ENCODE measurements around the gene ABHD12B. TPM values are rescaled to one million over a fixed set of nuclear protein-coding genes. Genes with fewer than 3 reads are reported as not detected.

ABHD12B gene
- total and polyA plus RNA-seq, 2 of the 13 experiments (the other 11 are each of a cell fraction or from before 2014, with no cell fraction given): not detected

DNA sequence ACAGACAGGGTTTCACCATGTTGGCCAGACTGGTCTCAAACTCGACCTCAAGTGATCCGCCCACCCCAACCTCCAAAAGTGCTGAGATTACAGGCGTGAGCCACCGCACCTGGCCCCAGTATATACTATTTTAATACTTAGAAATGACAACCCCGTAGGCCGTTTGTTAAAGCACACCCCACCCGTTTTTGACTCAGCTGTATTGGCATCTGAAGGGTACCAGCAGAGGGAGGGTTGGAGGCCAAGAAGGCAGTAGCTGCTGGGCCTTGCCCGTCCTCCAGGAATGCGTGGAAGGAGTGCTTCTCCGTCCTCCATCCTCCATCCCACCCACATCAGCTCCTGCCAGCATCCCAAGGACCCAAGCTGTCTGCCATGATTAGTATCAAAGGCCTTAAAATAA, 34.6 kb upstream of the ABHD12B start:
- POLR2A ChIA-PET: no interaction called here
- Histone ChIP-seq H3K27me3 (ENCODE audit: control insufficient read depth in 1 of 2, insufficient read depth in 2 of 2, low read length in 2 of 2) (0 out of 5 replicates have a peak, but pooled peaks cover 0 to 8% of the 10 kb centered on the region in 2 experiments), H3K4me2 (ENCODE audit: low read depth, low read length) (no peak overlapping the region), H3K79me2 (ENCODE audit: insufficient read depth, low read length) (no peaks in the 10 kb centered on the region), H3K4me1 (ENCODE audit: insufficient read depth, low read length) (peaks cover 76% of the 10 kb centered on the region), H4K20me1 (ENCODE audit: insufficient read depth, low read length) (no peaks in the 10 kb centered on the region), H3K27ac (ENCODE audit: extremely low read length, insufficient read depth, low read length) (no peak overlapping the region), H2AFZ (ENCODE audit: low read length) (no peak overlapping the region), H3K36me3 (replicated peaks in 1 of 2; ENCODE audit: control insufficient read depth in 1 of 2, insufficient read depth in 2 of 2, low read length in 2 of 2) (no peaks in the 10 kb centered on the region), H3K9me3 (ENCODE audit: low read length) (no peaks in the 10 kb centered on the region), H3K4me3 (replicated peaks in 1 of 3; ENCODE audit: insufficient read depth in 1 of 3, low read depth in 2 of 3, low read length in 3 of 3) (no peak overlapping the region), H3K9ac (ENCODE audit: insufficient read depth, low read depth, low read length) (no peak overlapping the region)
- no peak for DNase-seq (ENCODE audit: low spot score)
- ATAC-seq: no peak
- intact Hi-C loops (cut with micrococcal nuclease; ENCODE audit: unreplicated experiment) (no loop called here), in situ Hi-C loops (cut with HindIII; ENCODE audit: extremely low pct_ligation_motif_present, low pct_unique_long_range_greater_than_20kb) (no loop called here)
- TF ChIP-seq ZNF672 (CRISPR knock-in tag; IDR thresholded peaks at IDR 0.05): no peak
- TF ChIP-seq, protein P1, sequence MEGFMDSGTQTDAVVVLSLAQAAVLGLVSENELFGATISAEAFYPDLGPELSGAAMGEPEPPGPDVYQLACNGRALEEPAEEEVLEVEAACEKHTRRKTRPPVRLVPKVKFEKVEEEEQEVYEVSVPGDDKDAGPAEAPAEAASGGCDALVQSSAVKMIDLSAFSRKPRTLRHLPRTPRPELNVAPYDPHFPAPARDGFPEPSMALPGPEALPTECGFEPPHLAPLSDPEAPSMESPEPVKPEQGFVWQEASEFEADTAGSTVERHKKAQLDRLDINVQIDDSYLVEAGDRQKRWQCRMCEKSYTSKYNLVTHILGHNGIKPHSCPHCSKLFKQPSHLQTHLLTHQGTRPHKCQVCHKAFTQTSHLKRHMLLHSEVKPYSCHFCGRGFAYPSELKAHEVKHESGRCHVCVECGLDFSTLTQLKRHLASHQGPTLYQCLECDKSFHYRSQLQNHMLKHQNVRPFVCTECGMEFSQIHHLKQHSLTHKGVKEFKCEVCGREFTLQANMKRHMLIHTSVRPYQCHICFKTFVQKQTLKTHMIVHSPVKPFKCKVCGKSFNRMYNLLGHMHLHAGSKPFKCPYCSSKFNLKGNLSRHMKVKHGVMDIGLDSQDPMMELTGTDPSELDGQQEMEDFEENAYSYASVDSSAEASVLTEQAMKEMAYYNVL (CRISPR knock-in tag; IDR thresholded peaks at IDR 0.05; ENCODE audit: borderline replicate concordance): no peak
- CTCF ChIA-PET (ENCODE audit: low intra/inter-chr PET ratio, low total read pairs): no interaction called here
- FAIRE-seq: no peak
- no TSS peak for BruUV-seq (replicated peaks)
- WGBS (ENCODE audit: low lambda C conversion rate): 60% methylated on average over 10 of the region's 10 CpGs

DNA sequence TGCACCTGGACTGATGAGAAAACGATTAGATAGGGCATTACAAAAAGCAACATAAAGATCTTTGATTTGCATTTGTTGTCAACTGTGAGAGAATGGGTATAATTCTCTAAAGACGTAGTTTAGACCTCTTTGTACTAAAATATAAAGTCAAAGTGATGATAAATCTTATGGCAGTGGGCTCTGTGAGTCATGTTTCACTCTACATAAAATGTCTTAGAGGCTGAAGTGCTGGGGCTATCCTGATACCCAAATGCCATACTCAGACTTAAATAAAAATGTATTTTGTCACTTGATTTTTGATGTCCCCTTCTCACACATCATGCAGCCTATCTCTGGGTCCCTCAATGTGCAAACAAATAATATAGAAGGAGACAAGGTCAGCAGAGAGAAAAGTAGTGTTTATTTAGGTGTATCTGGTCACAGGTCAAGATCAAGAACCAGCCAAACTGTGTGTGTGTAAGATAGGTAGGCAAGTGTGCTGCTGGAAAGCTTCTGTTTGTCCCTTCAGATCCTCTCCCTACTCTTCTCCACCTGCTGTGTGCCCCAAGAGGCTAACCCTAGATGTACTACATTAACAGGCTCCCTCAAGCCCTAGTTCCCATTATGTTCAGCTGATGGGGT, 33.9 kb upstream of the ABHD12B start:
- CTCF ChIA-PET (ENCODE audit: low intra/inter-chr PET ratio, low total read pairs): no interaction called here
- in situ Hi-C loops (cut with HindIII; ENCODE audit: extremely low pct_ligation_motif_present, low pct_unique_long_range_greater_than_20kb): no loop called here
- BruUV-seq (replicated peaks): no TSS peak

More for the DNA sequence above, 33.9 kb upstream of the ABHD12B start:
- H3K27me3 ChIP-seq (ENCODE audit: control insufficient read depth in 1 of 2, insufficient read depth in 2 of 2, low read length in 2 of 2): 0 out of 5 replicates have a peak, but pooled peaks cover 0 to under 1% of the 10 kb centered on the region in 2 experiments
- FAIRE-seq (no peak), DNase-seq (ENCODE audit: low spot score) (no peak), ATAC-seq (no peak)
- WGBS (ENCODE audit: low lambda C conversion rate): 47% methylated on average over 2 of the region's 2 CpGs
- no peak overlapping the region for H3K27ac ChIP-seq (ENCODE audit: extremely low read length, insufficient read depth, low read length)
- H4K20me1 ChIP-seq (ENCODE audit: insufficient read depth, low read length): no peaks in the 10 kb centered on the region
- H3K79me2 ChIP-seq (ENCODE audit: insufficient read depth, low read length): no peaks in the 10 kb centered on the region
- H3K36me3 ChIP-seq (replicated peaks in 1 of 2; ENCODE audit: control insufficient read depth in 1 of 2, insufficient read depth in 2 of 2, low read length in 2 of 2): no peaks in the 10 kb centered on the region
- no peak overlapping the region for H3K9ac ChIP-seq (ENCODE audit: insufficient read depth, low read depth, low read length)
- no peak overlapping the region for H2AFZ ChIP-seq (ENCODE audit: low read length)
- H3K4me3 ChIP-seq (replicated peaks in 1 of 3; ENCODE audit: insufficient read depth in 1 of 3, low read depth in 2 of 3, low read length in 3 of 3): no peak overlapping the region
- H3K4me2 ChIP-seq (ENCODE audit: low read depth, low read length): no peak overlapping the region
- peak; percentile 66; the same call in 1 of the 2 replicates for TF ChIP-seq BCL6 (CRISPR knock-in tag; IDR thresholded peaks at IDR 0.05)
- TF ChIP-seq, protein P2, sequence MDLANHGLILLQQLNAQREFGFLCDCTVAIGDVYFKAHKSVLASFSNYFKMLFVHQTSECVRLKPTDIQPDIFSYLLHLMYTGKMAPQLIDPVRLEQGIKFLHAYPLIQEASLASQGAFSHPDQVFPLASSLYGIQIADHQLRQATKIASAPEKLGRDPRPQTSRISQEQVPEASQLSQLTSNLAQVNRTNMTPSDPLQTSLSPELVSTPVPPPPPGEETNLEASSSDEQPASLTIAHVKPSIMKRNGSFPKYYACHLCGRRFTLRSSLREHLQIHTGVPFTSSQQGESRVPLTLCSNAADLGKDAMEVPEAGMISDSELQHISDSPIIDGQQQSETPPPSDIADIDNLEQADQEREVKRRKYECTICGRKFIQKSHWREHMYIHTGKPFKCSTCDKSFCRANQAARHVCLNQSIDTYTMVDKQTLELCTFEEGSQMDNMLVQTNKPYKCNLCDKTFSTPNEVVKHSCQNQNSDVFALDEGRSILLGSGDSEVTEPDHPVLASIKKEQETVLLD (CRISPR knock-in tag; IDR thresholded peaks at IDR 0.05; ENCODE audit: low read depth): no peak
- peak; percentile 33; the same call in 1 of the 2 replicates for TF ChIP-seq NR2F6 (IDR thresholded peaks at IDR 0.05)
- no peak for TF ChIP-seq NR2F6 (CRISPR knock-in tag; IDR thresholded peaks at IDR 0.05)
- TF ChIP-seq ZNF138 (CRISPR knock-in tag; IDR thresholded peaks at IDR 0.05; ENCODE audit: low read depth): no peak
- TF ChIP-seq NR2F1 (CRISPR knock-in tag; IDR thresholded peaks at IDR 0.05): no peak
- peak; percentile 58 for TF ChIP-seq RARA (CRISPR knock-in tag; IDR thresholded peaks at IDR 0.05)
- H3K4me1 ChIP-seq (ENCODE audit: insufficient read depth, low read length): peaks cover 69% of the 10 kb centered on the region
- POLR2A ChIA-PET: no interaction called here
- intact Hi-C loops (cut with micrococcal nuclease; ENCODE audit: unreplicated experiment): loop anchor here (2.0 kb wide), 1 partner anchor 23 kb away; no protein-coding TSS in a partner anchor
- H3K9me3 ChIP-seq (ENCODE audit: low read length): no peaks in the 10 kb centered on the region
